ENCODE results near the gene CD40LG.

CD40LG gene

DNA sequence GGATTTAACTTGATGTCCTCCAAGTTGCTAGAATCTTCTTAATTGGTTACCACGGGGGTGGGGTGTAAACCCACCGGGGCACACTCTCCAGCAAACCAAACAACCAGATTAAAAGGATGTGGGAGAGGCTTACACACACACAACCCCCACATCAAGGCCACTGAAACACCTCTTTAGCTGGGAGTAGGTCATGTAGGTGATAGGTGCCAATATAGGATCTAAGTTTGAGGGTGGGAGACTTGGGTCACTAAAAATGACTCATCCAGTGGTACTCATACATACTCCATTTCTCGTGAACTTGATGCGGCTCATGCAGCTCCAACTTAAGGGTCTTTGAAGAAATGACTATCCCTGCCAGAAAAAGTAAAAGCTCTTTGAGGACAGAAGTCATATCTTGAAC, 20.5 kb upstream of the CD40LG start:
- DNase-seq (ENCODE audit: low read depth in 1 of 2, low spot score in 1 of 2): no peak
- TF ChIP-seq JUND (IDR thresholded peaks at IDR 0.05; ENCODE audit: low read depth): no peak
- in situ Hi-C loops (cut with HindIII; ENCODE audit: low pct_unique_long_range_greater_than_20kb, low sequenced_read_pairs): no loop called here

DNA sequence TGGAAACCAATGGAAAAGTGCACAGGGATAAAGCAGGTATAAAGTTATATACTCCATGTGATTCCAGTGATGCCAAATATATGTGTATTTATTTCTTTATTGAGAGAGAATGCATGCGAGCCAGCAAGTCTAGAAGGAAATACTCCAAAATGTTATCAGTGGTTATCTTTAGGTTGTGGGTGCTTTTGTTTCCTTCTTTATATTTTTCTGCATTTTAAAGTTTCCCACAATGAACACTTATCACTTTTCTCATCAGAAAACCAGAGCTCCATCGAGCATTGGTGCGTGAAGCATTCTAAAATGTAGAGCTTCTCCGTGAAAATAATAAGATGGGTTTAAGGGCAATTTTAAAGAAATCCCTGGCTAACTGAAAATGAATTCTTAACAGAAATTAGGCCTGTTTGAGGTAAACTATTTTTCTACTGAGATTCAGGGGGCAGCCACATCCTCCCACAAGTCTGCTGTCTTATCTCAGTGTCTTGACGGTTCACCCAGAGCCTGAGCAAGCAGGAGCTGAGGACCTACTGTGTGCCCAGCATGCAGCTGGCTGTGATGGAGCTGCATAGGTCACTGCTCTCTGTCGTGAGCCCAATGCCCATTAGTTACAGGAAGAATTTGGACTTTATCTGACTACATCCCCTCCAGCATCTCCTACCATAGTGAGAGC, 18.7 kb upstream of the CD40LG start:
- no peak for TF ChIP-seq JUND (IDR thresholded peaks at IDR 0.05; ENCODE audit: low read depth)
- in situ Hi-C loops (cut with HindIII; ENCODE audit: low pct_unique_long_range_greater_than_20kb, low sequenced_read_pairs): no loop called here
- DNase-seq (ENCODE audit: low read depth in 1 of 2, low spot score in 1 of 2): no peak

DNA sequence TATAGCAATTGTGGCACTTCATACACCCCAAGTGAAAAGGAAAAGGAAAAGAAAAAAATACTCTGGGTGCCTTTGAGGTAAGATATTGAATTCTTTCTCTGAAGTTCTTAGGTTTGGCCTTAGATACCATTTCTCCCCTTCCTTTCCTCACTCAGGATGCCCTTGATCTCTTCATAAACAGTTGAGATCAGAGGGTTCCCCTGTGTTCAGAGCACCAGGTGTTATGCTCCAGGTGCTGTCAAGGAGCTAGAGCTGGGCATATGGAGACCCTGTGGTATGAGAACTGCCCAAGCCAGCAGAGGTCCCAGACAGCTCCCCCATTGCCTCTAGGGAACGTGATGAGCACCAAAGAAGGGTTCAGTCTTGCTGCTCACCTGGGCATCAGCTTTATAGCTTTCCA, 17.1 kb upstream of the CD40LG start:
- no peak for DNase-seq (ENCODE audit: low read depth in 1 of 2, low spot score in 1 of 2)
- TF ChIP-seq JUND (IDR thresholded peaks at IDR 0.05; ENCODE audit: low read depth): no peak
- in situ Hi-C loops (cut with HindIII; ENCODE audit: low pct_unique_long_range_greater_than_20kb, low sequenced_read_pairs): no loop called here

DNA sequence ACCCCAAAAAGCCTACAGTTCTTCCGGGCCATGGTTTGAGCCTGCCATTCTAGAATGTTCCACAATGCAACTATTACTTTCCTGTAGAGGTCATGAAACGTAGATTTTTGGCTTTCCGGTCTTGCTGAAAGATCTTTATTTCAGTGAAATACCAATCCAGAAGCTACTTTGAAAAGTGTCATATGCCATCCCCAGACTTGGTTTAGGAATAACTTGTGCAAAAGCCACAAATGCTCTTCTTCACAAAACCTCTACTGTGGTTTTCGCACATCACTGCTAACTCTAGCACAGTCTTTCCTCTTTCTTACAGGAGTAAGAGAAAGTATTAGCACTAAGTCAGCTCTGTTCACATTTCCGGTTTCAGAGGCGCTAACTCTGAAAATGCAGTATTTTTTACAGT, 12.7 kb upstream of the CD40LG start:
- in situ Hi-C loops (cut with HindIII; ENCODE audit: low pct_unique_long_range_greater_than_20kb, low sequenced_read_pairs): no loop called here

DNA sequence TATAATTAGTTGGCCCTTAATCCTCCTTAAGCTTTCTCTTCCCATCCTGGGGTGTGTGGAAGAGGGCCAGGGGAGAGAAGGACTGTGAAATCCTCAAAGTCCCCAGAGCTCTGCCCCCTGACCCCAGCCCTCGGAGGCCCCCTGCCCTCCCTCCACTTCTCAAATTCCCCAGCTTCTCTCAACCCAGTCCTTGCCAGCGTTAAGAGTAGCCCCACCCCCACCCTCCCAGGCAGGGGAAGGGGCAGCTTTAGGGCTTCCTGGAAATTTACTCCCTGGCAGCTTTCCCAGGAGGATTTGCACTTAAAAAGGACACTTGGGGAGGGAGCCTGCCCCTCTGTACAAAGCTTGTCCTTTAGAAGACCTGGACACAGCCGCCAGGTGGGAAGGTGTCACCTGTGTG, 11.8 kb upstream of the CD40LG start:
- no peak for TF ChIP-seq JUND (IDR thresholded peaks at IDR 0.05; ENCODE audit: low read depth)
- DNase-seq (ENCODE audit: low read depth in 1 of 2, low spot score in 1 of 2): no peak
- in situ Hi-C loops (cut with HindIII; ENCODE audit: low pct_unique_long_range_greater_than_20kb, low sequenced_read_pairs): no loop called here

More for the DNA sequence above, 12.7 kb upstream of the CD40LG start:
- no peak for TF ChIP-seq JUND (IDR thresholded peaks at IDR 0.05; ENCODE audit: low read depth)
- no peak for DNase-seq (ENCODE audit: low read depth in 1 of 2, low spot score in 1 of 2)

DNA sequence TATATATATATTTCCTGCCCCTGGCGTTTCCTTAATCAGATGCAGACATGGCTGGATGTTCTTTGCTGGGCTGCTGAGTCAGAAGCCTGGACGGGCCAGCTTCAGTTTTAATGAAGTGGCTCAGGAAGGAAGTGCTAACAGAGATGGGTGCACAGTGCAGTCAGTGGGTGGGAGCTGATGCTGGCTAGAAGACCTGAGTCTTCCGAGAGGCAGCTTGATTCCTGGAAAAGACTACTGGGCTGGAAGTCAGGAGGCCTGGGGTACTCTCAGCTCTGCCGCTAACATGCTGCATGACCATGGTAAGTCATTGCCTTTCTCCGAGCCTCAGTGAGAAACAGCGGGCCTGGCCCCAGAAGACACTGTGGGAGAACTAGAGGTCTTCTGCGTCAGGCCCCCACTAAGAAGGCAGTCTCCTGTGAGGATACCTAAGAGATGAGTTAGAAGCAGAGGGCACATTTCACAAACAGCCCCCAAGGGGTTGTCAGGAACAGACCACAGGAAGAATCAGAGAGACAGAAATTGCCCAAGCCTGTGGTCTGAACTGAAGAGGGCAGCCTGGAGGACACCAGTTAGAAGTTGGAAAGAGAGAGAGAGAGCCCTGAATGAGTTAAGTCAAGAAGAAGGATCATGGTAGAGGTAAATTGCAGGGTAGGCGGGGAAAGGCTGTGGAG, 8.3 kb upstream of the CD40LG start:
- TF ChIP-seq JUND (IDR thresholded peaks at IDR 0.05; ENCODE audit: low read depth): no peak
- in situ Hi-C loops (cut with HindIII; ENCODE audit: low pct_unique_long_range_greater_than_20kb, low sequenced_read_pairs): no loop called here
- DNase-seq (ENCODE audit: low read depth in 1 of 2, low spot score in 1 of 2): no peak

DNA sequence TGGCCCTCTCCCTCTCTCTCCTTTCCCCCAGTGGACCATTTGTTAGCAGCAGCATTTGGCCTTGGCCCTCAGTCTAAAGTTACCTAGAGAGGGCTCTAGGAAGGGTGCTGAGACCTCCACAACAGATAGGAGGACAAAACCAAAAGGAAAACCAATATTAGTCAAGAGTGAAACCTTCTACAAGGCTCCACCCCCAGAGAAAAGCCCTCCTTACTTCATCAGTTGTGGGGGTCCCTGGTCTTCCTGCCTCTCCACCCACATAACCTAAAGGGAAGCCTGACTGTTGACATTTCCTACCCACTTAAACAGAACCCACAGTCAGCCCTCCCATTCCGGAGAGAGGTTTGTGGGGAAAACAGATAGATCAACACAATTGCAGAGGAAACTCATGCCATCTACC, 4.7 kb upstream of the CD40LG start:
- DNase-seq (ENCODE audit: low read depth in 1 of 2, low spot score in 1 of 2): no peak
- no peak for TF ChIP-seq JUND (IDR thresholded peaks at IDR 0.05; ENCODE audit: low read depth)
- in situ Hi-C loops (cut with HindIII; ENCODE audit: low pct_unique_long_range_greater_than_20kb, low sequenced_read_pairs): no loop called here

DNA sequence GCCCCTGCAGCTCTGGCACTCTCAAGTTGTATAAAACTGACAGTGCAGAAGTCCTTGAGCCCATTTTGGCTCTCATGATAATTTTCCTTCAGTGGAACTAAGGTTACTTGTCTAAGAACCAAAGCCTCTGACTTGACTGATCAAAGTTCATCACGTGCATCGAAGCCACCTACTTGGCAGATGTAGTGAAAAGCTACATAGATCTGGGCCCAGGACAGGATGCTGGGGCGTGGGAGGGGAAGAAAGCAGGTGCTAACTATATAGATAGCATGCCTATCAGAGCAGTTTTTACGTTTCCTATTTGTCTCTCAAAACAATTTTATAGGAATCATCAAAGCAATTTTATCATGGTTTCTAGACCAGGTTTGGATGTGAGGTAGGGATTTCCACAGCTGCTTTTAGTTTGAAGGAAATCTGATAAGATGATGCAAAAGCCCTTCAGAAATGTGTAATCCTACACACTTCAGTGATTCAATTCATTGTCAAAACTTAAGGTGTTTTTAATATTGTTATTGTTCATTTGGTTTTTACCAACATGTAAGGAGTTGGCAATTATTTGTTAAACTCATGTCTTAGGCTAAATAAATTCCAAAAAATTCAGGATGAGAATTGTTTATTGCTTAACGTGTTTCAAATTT, 1.2 kb upstream of the CD40LG start:
- TF ChIP-seq JUND (IDR thresholded peaks at IDR 0.05; ENCODE audit: low read depth): no peak
- no peak for DNase-seq (ENCODE audit: low read depth in 1 of 2, low spot score in 1 of 2)
- in situ Hi-C loops (cut with HindIII; ENCODE audit: low pct_unique_long_range_greater_than_20kb, low sequenced_read_pairs): no loop called here

DNA sequence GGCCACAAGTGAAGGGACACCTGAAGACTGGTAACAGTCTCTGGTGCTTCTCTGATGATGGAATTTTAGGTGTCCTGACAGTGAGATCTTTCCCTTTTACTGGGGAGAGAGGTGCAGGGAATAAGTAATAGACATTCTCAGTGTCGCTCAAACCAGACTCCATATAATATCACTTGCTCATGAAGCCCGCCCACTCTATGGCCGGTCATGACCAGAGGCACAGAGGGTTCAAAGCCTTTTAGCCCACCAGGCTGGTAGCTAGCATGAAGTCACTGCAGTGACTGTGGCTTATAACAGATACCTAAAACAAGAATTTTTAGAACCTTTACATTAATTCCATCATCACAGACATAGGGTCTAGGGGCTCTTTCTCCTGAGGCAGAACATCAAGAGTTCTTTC, 2.9 kb downstream of the CD40LG start:
- in situ Hi-C loops (cut with HindIII; ENCODE audit: low pct_unique_long_range_greater_than_20kb, low sequenced_read_pairs): no loop called here
- no peak for DNase-seq (ENCODE audit: low read depth in 1 of 2, low spot score in 1 of 2)

DNA sequence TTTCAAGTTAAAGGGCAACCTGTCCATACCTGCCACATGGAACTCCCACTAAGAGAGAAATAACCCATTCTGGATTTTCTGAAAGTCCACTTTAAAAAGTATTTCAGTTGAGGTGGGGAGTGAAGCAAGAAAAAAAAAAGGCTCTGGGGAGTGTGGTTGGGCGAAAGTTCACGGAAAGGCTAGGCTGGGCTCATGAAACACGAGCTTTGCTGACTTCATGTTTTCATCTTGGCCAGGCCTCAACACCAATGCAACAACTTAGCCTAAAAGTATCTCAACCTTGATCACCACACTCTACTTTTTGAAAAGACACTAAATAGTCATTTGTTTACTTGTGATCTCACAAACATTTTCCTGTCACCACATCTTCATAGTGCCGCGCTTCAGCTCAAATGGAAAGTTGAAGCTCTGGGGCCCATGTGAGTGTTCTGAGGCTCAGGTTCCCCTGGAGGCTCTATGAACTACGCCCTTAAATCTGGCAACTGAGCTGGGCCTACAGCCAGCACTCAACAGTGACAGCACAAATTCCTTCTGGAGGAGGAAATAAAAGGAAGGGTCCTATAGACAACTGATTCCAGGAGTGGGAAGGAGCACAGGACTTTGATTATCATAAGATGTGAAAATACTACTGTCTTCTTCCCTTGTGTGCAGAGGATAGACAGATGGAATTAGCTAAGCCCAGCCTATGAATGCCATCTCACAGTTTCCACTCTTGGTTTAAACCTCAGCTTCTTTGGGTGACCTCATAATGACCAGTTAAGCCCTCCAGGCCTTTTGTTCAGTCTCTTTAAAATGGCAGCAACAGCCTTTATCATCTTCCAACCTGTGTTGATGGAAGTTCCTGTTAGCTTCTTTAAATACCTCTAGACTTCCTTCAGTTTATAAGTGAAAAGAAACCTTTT, 5.1 kb downstream of the CD40LG start:
- no peak for DNase-seq (ENCODE audit: low read depth in 1 of 2, low spot score in 1 of 2)
- TF ChIP-seq JUND (IDR thresholded peaks at IDR 0.05; ENCODE audit: low read depth): no peak
- in situ Hi-C loops (cut with HindIII; ENCODE audit: low pct_unique_long_range_greater_than_20kb, low sequenced_read_pairs): no loop called here

More for the DNA sequence above, 2.9 kb downstream of the CD40LG start:
- TF ChIP-seq JUND (IDR thresholded peaks at IDR 0.05; ENCODE audit: low read depth): no peak

DNA sequence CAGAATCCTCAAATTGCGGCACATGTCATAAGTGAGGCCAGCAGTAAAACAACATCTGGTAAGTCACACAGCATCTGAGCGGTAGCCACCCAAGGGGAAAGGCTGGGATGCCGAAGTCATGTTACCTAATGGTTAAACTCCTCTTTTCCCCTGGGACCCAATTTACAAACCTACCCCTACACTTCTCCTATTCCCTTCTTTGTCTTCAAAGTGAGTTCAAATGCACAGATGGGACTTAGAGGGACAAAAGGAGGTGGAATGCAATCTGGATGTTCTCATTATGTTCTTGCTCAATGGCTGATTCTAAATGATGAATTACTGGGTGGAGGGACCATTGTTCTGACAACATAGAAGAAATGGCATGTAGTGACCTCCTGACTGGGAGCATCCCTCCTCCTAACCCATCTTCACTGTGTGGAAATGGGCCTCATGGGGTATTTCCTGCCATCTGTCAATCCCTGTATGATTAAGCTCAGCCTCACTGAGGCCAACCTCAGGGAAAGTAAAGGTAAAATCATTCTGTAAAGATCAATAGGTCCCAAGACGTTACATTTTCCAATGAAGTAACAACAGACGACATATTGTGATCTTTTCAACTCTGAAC, 8.5 kb downstream of the CD40LG start:
- no peak for TF ChIP-seq JUND (IDR thresholded peaks at IDR 0.05; ENCODE audit: low read depth)
- in situ Hi-C loops (cut with HindIII; ENCODE audit: low pct_unique_long_range_greater_than_20kb, low sequenced_read_pairs): no loop called here
- DNase-seq (ENCODE audit: low read depth in 1 of 2, low spot score in 1 of 2): no peak

DNA sequence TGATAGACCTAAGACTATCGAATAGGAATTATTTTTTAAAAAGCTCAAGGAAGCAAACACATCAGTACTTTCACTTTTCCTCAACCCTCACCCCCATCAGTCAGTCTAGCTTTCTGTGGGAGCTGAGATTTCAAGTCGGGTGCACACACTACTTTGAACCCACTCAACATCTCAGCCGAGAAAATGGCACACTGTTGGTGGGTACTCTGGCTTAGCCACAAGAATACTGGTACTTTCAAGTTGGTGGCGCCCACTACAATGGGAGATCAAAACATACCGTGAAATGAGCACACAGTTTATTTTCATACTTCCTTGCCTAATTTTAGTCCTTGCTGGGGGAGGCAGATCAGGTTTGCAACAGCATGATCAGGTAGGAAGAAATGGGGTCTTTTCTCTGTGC, 10.2 kb downstream of the CD40LG start:
- in situ Hi-C loops (cut with HindIII; ENCODE audit: low pct_unique_long_range_greater_than_20kb, low sequenced_read_pairs): no loop called here
- DNase-seq (ENCODE audit: low read depth in 1 of 2, low spot score in 1 of 2): no peak
- TF ChIP-seq JUND (IDR thresholded peaks at IDR 0.05; ENCODE audit: low read depth): no peak
